ENCODE measurements around the gene CHTF8.
A peak's percentile ranks its signal among the peaks of the same experiment; 100 is the strongest.
"Not testable (repeated sequence)": the region's sequence is repeated elsewhere in the genome, so short reads cannot be mapped to it uniquely, and the experiment has no call there.

Gene CHTF8

GRCh38 chr16:69132424-69133252 lies at the start of gene CHTF8, which contains the start of gene UTP4:
Gene CHTF8, minus strand, starts transcription at chr16:69132588. Its CDS starts 11,130 bp downstream, at chr16:69121458.
Gene UTP4, plus strand, starts transcription at chr16:69132649. Its CDS starts 811 bp downstream, at chr16:69133460.
- peak; percentile 83 for DNase-seq

- no peak for DNase-seq
These were observed 47.6 kb upstream of the CHTF8 start for GRCh38 chr16:69180011-69180338.

GRCh38 chr16:69179328-69180010 lies 47.1 kb upstream of the CHTF8 start:
- DNase-seq = no peak

GRCh38 chr16:69176033-69176800 lies 43.8 kb upstream of the CHTF8 start:
- DNase-seq = no peak

- no peak for DNase-seq
These were observed 39.1 kb upstream of the CHTF8 start for GRCh38 chr16:69171325-69172084.

- DNase-seq = no peak
These were observed 37.4 kb upstream of the CHTF8 start for GRCh38 chr16:69169607-69170352.

GRCh38 chr16:69169051-69169450 lies 36.7 kb upstream of the CHTF8 start:
- no peak for DNase-seq

- no peak for DNase-seq
These were observed 34.9 kb upstream of the CHTF8 start for GRCh38 chr16:69166946-69167930.

- no peak for DNase-seq
These were observed 33.9 kb upstream of the CHTF8 start for GRCh38 chr16:69166221-69166833.

- no peak for DNase-seq
These were observed 33.2 kb upstream of the CHTF8 start for GRCh38 chr16:69165584-69165983.

- no peak for DNase-seq
These were observed 27.8 kb upstream of the CHTF8 start for GRCh38 chr16:69160192-69160591.

- DNase-seq = no peak
These were observed 24.8 kb upstream of the CHTF8 start for GRCh38 chr16:69157196-69157595.

GRCh38 chr16:69150146-69150865 lies 17.9 kb upstream of the CHTF8 start:
- peak; percentile 23 for DNase-seq

- not testable (repeated sequence) for DNase-seq
These were observed 17.2 kb upstream of the CHTF8 start for GRCh38 chr16:69149621-69150020.

GRCh38 chr16:69145658-69146057 lies 13.3 kb upstream of the CHTF8 start:
- DNase-seq = no peak

GRCh38 chr16:69143116-69143515 lies 10.7 kb upstream of the CHTF8 start:
- DNase-seq = no peak

- DNase-seq = no peak
These were observed 9.5 kb upstream of the CHTF8 start for GRCh38 chr16:69141936-69142335.

GRCh38 chr16:69141014-69141413 lies 8.6 kb upstream of the CHTF8 start:
- DNase-seq = no peak

GRCh38 chr16:69139464-69139863 lies 7.1 kb upstream of the CHTF8 start:
- not testable (repeated sequence) for DNase-seq

GRCh38 chr16:69138608-69139007 lies 6.2 kb upstream of the CHTF8 start:
- no peak for DNase-seq
